HAP-1 (cell line): ENCODE data around the gene TMEM9.

Experiments used
- DNase-seq, 2 experiments: peaks; one replicate each; pipeline ENCODE4 v3.0.0-alpha.2; 2016 to 2020; ENCODE audit warnings: low spot score in 2 of 2
- H3K27me3 ChIP-seq: fragments of 250-450 bp; sonication (Bioruptor Pico); 2 replicates; pipeline ENCODE4 v1.5.1; 2020; ENCODE audit warnings: low read depth, mild to moderate bottlenecking, moderate library complexity
- H3K36me3 ChIP-seq: fragments of 250-450 bp; sonication (Bioruptor Pico); replicated peaks from 2 replicates; pipeline ENCODE4 v1.5.1; 2020; ENCODE audit warnings: mild to moderate bottlenecking
- H3K4me1 ChIP-seq: fragments of 250-450 bp; sonication (Bioruptor Pico); 2 replicates; pipeline ENCODE4 v1.5.1; 2020; ENCODE audit warnings: mild to moderate bottlenecking
- H3K4me3 ChIP-seq: fragments of 250-450 bp; sonication (Bioruptor Pico); 2 replicates; pipeline ENCODE4 v1.5.1; 2020; ENCODE audit warnings: mild to moderate bottlenecking, moderate library complexity
- H3K9me3 ChIP-seq: fragments of 250-450 bp; sonication (Bioruptor Pico); 2 replicates; pipeline ENCODE4 v1.5.1; 2020; ENCODE audit warnings: mild to moderate bottlenecking, moderate library complexity
- in situ Hi-C: fragments of 300-500 bp; cut with MboI; formaldehyde crosslinking; loops from 3 replicates; pipeline ENCODE4 v1.14.3; 2020; ENCODE audit warnings: low sequenced_read_pairs, inconsistent platforms, mixed read lengths

Gene TMEM9

GRCh38 chr1:201110616-201111015 lies 43.7 kb downstream of the TMEM9 start:
- no peaks in the 10 kb centered on the region for H3K9me3 ChIP-seq
- H3K4me1 ChIP-seq = peaks cover 14% of the 10 kb centered on the region
- in situ Hi-C loops = loop anchor here (10.0 kb wide), 1 partner anchor 64 kb away; no protein-coding TSS in a partner anchor
- no peak for DNase-seq
- H3K4me3 ChIP-seq = no peak overlapping the region
- no peaks in the 10 kb centered on the region for H3K36me3 ChIP-seq
- no peaks in the 10 kb centered on the region for H3K27me3 ChIP-seq

DNA sequence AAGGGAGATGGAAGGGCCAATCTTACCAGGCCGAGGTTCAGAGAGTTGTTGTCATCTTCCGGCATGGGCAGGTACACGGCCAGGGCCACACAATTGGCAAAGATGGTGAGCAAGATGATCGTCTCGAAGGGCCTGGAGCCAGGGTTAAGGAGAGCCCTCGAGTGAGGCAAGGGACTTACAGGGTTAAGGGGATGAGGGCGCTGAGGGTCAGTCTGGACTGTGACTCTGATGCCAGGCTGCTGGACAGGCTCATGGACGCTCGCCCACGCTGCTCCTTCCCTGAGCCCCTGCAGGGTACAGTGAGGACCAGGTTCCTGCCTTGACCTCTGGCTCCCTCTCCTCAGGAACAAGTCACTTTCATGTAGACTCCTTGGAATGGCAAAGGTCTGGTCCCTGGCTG lies 44.1 kb downstream of the TMEM9 start:
- Histone ChIP-seq H3K4me1 (peaks cover 14% of the 10 kb centered on the region), H3K27me3 (no peaks in the 10 kb centered on the region), H3K9me3 (no peaks in the 10 kb centered on the region), H3K36me3 (no peaks in the 10 kb centered on the region), H3K4me3 (no peak overlapping the region)
- in situ Hi-C loops = loop anchor here (10.0 kb wide), 1 partner anchor 65 kb away; no protein-coding TSS in a partner anchor
- DNase-seq = no peak

DNA sequence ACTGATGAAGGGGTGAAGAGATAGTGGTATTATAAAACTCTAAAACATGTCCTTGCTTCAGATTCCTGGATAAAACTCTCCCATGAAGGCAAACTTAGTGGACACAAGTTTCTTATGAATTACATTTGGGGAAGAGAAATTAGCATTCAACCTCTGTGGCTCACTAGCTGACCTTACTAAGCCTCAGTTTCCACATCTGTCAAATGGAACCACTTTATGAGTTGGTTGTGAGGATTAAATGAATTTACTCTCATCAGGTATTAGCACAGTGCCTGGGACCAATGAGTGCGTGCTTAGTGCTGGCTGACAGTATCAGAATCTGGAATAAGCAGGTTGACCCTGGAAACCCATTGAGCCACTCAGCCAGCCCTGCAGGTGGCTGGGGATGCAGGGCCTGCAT lies 44.6 kb downstream of the TMEM9 start:
- H3K4me1 ChIP-seq = peaks cover 14% of the 10 kb centered on the region
- no peak overlapping the region for H3K4me3 ChIP-seq
- no peaks in the 10 kb centered on the region for H3K9me3 ChIP-seq
- H3K27me3 ChIP-seq = no peaks in the 10 kb centered on the region
- no peak for DNase-seq
- in situ Hi-C loops = loop anchor here (10.0 kb wide), 1 partner anchor 65 kb away; no protein-coding TSS in a partner anchor
- no peaks in the 10 kb centered on the region for H3K36me3 ChIP-seq

DNA sequence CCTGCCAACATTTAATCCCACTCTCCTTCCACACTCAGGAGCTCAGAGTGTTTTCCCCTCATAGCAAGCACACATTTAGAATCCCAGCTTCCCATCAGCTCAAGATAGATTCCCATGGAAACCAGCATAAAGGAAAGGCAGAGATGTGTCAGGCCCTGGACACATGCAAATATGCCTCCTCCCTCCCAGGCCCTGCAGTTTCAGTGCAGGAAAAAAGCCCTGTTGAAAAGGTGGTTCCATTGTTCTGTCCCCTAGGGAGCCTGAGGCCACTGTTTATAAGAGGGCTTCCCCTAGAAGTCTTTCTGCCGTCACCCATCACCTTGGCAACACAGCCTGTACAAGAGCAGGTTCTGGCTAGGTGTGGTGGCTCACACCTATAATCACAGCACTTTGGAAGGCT lies 45.7 kb downstream of the TMEM9 start:
- Histone ChIP-seq H3K4me1 (peaks cover 10% of the 10 kb centered on the region), H3K4me3 (no peak overlapping the region), H3K9me3 (no peaks in the 10 kb centered on the region), H3K27me3 (no peaks in the 10 kb centered on the region), H3K36me3 (no peaks in the 10 kb centered on the region)
- in situ Hi-C loops = no loop called here
- peak; percentile 74 to 80 for DNase-seq

GRCh38 chr1:201105688-201106087 lies 48.6 kb downstream of the TMEM9 start:
- no peaks in the 10 kb centered on the region for H3K9me3 ChIP-seq
- H3K36me3 ChIP-seq = no peaks in the 10 kb centered on the region
- no peak overlapping the region for H3K4me3 ChIP-seq
- in situ Hi-C loops = no loop called here
- DNase-seq = no peak
- H3K27me3 ChIP-seq = no peaks in the 10 kb centered on the region
- peaks cover 10% of the 10 kb centered on the region for H3K4me1 ChIP-seq

GRCh38 chr1:201104141-201104540 lies 50.1 kb downstream of the TMEM9 start:
- no peak for DNase-seq
- no peaks in the 10 kb centered on the region for H3K27me3 ChIP-seq
- H3K4me1 ChIP-seq = peaks cover 10% of the 10 kb centered on the region
- in situ Hi-C loops = no loop called here
- no peaks in the 10 kb centered on the region for H3K36me3 ChIP-seq
- no peaks in the 10 kb centered on the region for H3K9me3 ChIP-seq
- H3K4me3 ChIP-seq = no peak overlapping the region

DNA sequence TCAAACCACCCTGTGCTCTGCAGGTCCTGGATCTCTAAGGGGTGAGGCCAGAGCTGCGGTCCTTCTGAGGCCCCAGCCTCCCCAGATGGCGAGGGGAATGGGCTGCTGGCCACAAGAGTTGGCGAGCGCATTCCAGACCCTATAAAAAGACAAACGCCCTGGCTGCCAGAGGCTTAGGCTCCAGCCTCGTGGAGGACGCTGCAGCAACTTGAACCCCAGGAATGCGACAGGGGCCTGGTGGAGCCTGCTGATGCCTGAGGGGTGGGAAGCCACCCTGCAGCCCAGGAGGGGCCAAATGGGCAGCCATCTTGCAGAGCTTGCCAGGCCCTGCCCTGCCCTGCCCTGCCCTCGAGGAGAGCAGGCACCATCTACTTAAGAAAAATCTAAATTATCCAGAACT lies 50.6 kb downstream of the TMEM9 start:
- Histone ChIP-seq H3K9me3 (no peaks in the 10 kb centered on the region), H3K27me3 (no peaks in the 10 kb centered on the region), H3K4me3 (no peak overlapping the region), H3K4me1 (peaks cover 7% of the 10 kb centered on the region), H3K36me3 (no peaks in the 10 kb centered on the region)
- DNase-seq = no peak
- in situ Hi-C loops = no loop called here

DNA sequence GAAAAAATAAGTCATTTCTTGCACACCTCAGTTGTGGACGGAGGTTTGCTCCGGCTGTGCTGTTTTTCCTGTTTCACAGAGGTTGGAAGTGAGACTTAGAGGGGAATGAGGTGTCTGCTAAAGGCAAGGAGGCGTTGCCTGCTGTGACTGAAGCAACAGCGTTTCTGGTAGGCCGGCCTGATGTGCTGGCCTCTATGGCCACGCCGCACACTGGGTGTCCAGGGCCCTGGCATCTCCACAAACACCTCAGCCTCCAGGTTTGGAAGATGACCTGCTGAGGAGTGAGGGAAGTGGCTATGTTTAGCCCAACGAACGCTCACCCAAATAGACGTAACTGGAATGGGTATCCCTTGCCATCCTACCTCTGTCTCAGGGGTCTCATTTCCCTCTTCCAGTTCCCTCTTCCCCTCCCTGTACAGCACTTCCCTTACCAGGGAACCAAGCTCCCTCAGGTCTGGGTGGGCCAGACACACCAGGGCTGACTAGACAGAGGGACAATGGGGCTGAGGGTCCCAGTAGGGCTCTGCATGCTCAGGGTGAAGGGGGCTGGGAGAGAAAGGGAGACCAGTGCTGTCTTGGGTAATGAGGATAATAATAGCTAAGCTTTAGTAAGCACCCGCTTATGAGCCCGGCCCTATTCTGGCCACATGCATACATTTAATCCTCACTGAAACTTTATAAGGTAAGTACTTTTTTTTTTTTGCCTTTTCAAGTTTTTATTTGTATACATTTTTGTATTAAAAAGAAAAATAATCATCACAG lies 53.9 kb downstream of the TMEM9 start:
- no peaks in the 10 kb centered on the region for H3K36me3 ChIP-seq
- in situ Hi-C loops = no loop called here
- H3K4me3 ChIP-seq = no peak overlapping the region
- H3K27me3 ChIP-seq = no peaks in the 10 kb centered on the region
- no peaks in the 10 kb centered on the region for H3K9me3 ChIP-seq
- no peak for DNase-seq
- 0 out of 2 replicates have a peak, but pooled peaks cover 2% of the 10 kb centered on the region for H3K4me1 ChIP-seq

DNA sequence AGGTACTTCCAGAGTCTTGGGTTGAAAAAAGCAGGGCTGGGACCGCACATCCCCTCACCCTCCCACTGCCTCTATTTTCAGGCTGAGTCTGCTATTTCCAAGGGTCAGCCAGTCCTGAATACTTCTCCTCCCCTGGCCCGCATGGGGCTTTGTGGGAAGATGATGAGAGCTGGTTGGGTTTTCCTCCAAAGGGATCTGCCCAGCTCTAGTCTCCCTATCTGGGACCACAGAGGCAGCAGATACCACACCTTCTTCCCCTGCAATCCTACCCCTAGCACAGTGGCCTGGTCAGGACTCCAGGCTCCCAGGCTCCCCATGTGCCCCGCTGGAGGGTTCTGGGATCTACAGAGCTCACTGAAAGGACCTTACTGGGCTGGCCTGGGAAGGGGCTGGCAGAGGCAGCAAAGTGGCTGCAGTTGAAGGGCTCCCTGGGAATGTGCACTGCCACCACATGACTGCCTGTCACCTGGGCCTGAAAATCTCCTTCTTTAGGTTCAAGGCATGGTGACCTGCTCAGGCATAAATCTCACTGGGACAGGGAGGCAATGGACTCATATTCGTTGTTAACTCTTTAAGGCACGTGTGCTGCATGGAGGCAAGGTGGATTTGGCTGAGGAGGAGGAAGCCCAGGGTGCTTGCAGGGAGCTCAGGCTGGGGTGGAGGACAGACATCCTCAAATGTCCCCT lies 55.1 kb downstream of the TMEM9 start:
- no peaks in the 10 kb centered on the region for H3K27me3 ChIP-seq
- in situ Hi-C loops = no loop called here
- no peaks in the 10 kb centered on the region for H3K36me3 ChIP-seq
- H3K4me1 ChIP-seq = no peaks in the 10 kb centered on the region
- DNase-seq = no peak
- H3K4me3 ChIP-seq = no peak overlapping the region
- no peaks in the 10 kb centered on the region for H3K9me3 ChIP-seq

DNA sequence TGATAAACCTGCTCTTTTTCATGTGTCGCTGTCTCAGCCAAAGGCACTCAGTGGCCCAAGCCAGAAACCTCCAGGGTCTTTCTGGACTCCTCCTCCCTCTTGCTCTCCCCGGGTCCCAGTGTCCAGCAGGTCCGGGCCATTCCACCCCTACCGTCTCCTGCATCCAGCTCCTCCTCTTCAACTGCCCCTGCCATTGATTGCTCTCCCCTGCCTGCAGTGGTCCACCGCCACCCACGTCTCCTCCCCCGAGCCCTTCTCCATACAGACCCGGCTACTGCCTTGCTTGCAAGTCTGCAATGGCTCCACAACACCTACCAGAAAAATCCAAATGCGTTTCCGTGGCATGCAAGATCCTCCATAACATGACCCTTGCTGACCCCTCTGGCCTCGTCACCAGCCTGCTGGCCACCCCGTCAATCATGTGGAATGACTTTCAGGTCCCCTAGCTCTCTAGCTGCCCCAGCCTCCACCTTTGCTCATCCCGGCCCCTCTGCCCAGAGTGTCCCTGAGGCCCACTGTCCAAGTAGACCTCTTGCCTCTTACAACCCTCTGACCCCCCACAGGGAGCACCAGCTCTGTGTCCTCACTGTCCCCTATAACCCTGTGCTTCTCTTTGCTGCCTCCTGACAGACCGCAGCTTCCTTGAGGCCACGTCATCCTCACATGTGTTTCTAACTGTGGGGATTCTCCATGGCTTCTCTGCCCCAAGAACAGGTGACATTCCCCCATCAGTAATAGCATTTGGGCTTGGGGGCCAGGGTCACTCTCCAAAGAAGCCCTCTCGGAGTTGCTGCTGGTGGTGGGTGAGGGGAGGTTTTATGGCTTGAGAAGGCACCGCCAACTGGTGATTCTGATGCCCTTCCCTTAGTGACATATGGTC lies 57.1 kb downstream of the TMEM9 start:
- Histone ChIP-seq H3K4me1 (no peaks in the 10 kb centered on the region), H3K4me3 (no peak overlapping the region), H3K27me3 (no peaks in the 10 kb centered on the region), H3K36me3 (no peaks in the 10 kb centered on the region), H3K9me3 (no peaks in the 10 kb centered on the region)
- no peak for DNase-seq
- in situ Hi-C loops = no loop called here

- Histone ChIP-seq H3K4me3 (no peak overlapping the region), H3K4me1 (no peaks in the 10 kb centered on the region), H3K9me3 (no peaks in the 10 kb centered on the region), H3K27me3 (no peaks in the 10 kb centered on the region), H3K36me3 (no peaks in the 10 kb centered on the region)
- in situ Hi-C loops = no loop called here
- DNase-seq = no peak
These were observed 58.2 kb downstream of the TMEM9 start for GRCh38 chr1:201096041-201096461.

GRCh38 chr1:201095581-201095980 lies 58.7 kb downstream of the TMEM9 start:
- Histone ChIP-seq H3K36me3 (no peaks in the 10 kb centered on the region), H3K9me3 (no peaks in the 10 kb centered on the region), H3K4me1 (no peaks in the 10 kb centered on the region), H3K4me3 (no peak overlapping the region), H3K27me3 (no peaks in the 10 kb centered on the region)
- DNase-seq = no peak
- in situ Hi-C loops = no loop called here

DNA sequence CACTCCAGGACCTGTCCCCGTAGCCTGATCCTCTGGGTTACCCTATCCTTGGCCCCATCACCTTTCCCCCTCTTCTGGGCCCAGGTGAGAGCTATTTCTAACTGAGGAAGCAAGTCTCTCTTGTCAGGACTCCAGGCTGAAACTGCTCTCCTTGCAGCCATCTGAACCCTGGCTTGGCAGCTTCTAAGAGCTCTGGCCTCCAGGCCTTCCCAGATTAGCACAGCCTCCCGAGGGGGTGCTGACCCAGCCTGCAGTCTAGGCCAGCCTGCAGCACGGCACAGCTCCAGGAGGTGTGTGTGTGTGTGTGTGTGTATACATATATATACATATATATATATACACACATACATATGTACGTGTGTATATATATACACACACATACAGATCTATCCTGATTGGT lies 59.4 kb downstream of the TMEM9 start:
- no peak for DNase-seq
- H3K4me3 ChIP-seq = no peak overlapping the region
- H3K36me3 ChIP-seq = no peaks in the 10 kb centered on the region
- no peaks in the 10 kb centered on the region for H3K27me3 ChIP-seq
- H3K4me1 ChIP-seq = no peaks in the 10 kb centered on the region
- H3K9me3 ChIP-seq = no peaks in the 10 kb centered on the region
- in situ Hi-C loops = no loop called here

GRCh38 chr1:201093962-201094361 lies 60.3 kb downstream of the TMEM9 start:
- in situ Hi-C loops = no loop called here
- H3K4me3 ChIP-seq = no peak overlapping the region
- no peaks in the 10 kb centered on the region for H3K9me3 ChIP-seq
- no peaks in the 10 kb centered on the region for H3K27me3 ChIP-seq
- no peak for DNase-seq
- H3K36me3 ChIP-seq = no peaks in the 10 kb centered on the region
- no peaks in the 10 kb centered on the region for H3K4me1 ChIP-seq
